ENCODE results near the gene DRD2.
A peak's percentile ranks its signal among the peaks of the same experiment; 100 is the strongest.

DRD2 gene

GRCh38 chr11:113497066-113497910, 22.1 kb upstream of the DRD2 start:
- peak; percentile 11 for DNase-seq (ENCODE audit: low spot score)
- H3K4me3 ChIP-seq, result no peak overlapping the region
- TF ChIP-seq CTCF (IDR thresholded peaks at IDR 0.05), result no peak
- H3K27ac ChIP-seq, result no peak overlapping the region

GRCh38 chr11:113496026-113496651, 20.9 kb upstream of the DRD2 start:
- DNase-seq (ENCODE audit: low spot score), result peak; percentile 61
- H3K27ac ChIP-seq, result no peak overlapping the region
- no peak overlapping the region for H3K4me3 ChIP-seq
- TF ChIP-seq CTCF (IDR thresholded peaks at IDR 0.05), result no peak

GRCh38 chr11:113494021-113494420, 18.8 kb upstream of the DRD2 start:
- Histone ChIP-seq H3K27ac (no peak overlapping the region), H3K4me3 (no peak overlapping the region)
- no peak for TF ChIP-seq CTCF (IDR thresholded peaks at IDR 0.05)
- DNase-seq (ENCODE audit: low spot score), result peak; percentile 21

GRCh38 chr11:113493206-113493605, 18.0 kb upstream of the DRD2 start:
- no peak for TF ChIP-seq CTCF (IDR thresholded peaks at IDR 0.05)
- H3K4me3 ChIP-seq, result no peak overlapping the region

GRCh38 chr11:113488931-113489351, 13.7 kb upstream of the DRD2 start:
- TF ChIP-seq CTCF (IDR thresholded peaks at IDR 0.05), result no peak
- Histone ChIP-seq H3K27ac (no peak overlapping the region), H3K4me3 (no peak overlapping the region)
- no peak for DNase-seq (ENCODE audit: low spot score)

More at GRCh38 chr11:113493206-113493605, 18.0 kb upstream of the DRD2 start:
- H3K27ac ChIP-seq, result no peak overlapping the region
- DNase-seq (ENCODE audit: low spot score), result no peak

- Histone ChIP-seq H3K4me3 (no peak overlapping the region), H3K27ac (no peak overlapping the region)
- peak; percentile 11 for DNase-seq (ENCODE audit: low spot score)
- TF ChIP-seq CTCF (IDR thresholded peaks at IDR 0.05), result no peak
These were observed 12.4 kb upstream of the DRD2 start for GRCh38 chr11:113487622-113488021.

GRCh38 chr11:113484223-113484622, 9.0 kb upstream of the DRD2 start:
- no peak overlapping the region for H3K4me3 ChIP-seq
- DNase-seq (ENCODE audit: low spot score), result no peak
- H3K27ac ChIP-seq, result no peak overlapping the region
- TF ChIP-seq CTCF (IDR thresholded peaks at IDR 0.05), result no peak
